Measurements from ENCODE around the gene SNTB2. TPM values are rescaled to one million over a fixed set of nuclear protein-coding genes. Genes with fewer than 3 reads are reported as not detected.

The SNTB2 gene
- polyA plus RNA-seq, 3 donors, result 1.2 to 6.0 (median 5.0) TPM

DNA sequence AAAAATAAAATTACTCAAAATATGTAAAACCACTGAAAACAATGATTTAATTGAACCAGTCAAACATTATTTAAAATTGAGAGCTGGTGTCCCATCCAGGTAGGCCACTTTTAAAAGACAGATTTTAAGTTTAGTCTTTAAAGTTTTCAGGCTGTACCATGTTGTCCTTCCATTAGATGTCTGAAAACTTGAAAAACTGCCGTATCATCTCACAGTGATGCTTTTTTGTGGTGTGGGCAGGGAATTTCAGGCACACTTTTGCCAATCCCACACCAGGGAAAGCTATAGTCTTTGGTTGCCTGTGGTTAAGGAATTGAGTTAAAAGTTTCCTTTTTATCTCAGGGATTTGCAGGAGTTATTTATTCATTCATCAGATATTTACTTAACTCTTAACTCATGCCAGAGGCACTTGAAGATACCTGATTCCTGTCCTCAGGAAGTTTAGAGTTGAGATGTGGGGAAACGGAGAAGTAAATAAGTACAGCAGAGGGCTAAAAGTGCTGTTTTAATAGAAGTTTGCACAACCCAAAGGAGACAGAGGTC lies 3.2 kb downstream of the SNTB2 start:
- intact Hi-C loops (cut with micrococcal nuclease), result no loop called here
- no peaks in the 10 kb centered on the region for H3K9me3 ChIP-seq (replicated peaks in 1 of 2; ENCODE audit: control insufficient read depth in 1 of 2, insufficient read depth in 1 of 2, low read length in 2 of 2)
- Mint-ChIP-seq H3K27me3 (ENCODE audit: low read depth in 3 of 3) (peaks cover 29 to 65% (median 36%) of the 10 kb centered on the region in 3 donors), H3K4me3 (peak overlapping the region in 1 of 2 donors; percentile 92), H3K27ac (no peak overlapping the region), H3K4me1 (peaks cover 34% of the 10 kb centered on the region), H3K36me3 (peaks cover 0 to 5% of the 10 kb centered on the region in 2 donors), H3K9me3 (peaks cover 0 to 8% (median 0%) of the 10 kb centered on the region in 7 donors)
- DNase-seq, result no peak
- H3K4me2 ChIP-seq (replicated peaks; ENCODE audit: extremely low read depth, low read length, poor library complexity, severe bottlenecking), result no peak overlapping the region
- H3K27ac ChIP-seq (ENCODE audit: low read depth in 1 of 2, low read length in 2 of 2), result no peak overlapping the region
- H3K9ac ChIP-seq (ENCODE audit: insufficient read depth, low read length, poor library complexity, severe bottlenecking), result no peak overlapping the region
- peaks cover 28 to 35% of the 10 kb centered on the region in 2 donors for H3K4me1 ChIP-seq (ENCODE audit: control insufficient read depth in 1 of 2, insufficient read depth in 2 of 2, low read length in 2 of 2)
- WGBS (ENCODE audit: insufficient coverage), result 63% methylated on average over 1 of the region's 2 CpGs
- H3K4me3 ChIP-seq (replicated peaks in 1 of 3; ENCODE audit: low read depth in 2 of 3, low read length in 3 of 3), result no peak overlapping the region
- no peaks in the 10 kb centered on the region for H3K36me3 ChIP-seq (replicated peaks in 1 of 2; ENCODE audit: control insufficient read depth in 1 of 2, insufficient read depth in 2 of 2, low read length in 2 of 2)
- no peaks in the 10 kb centered on the region for H3K79me2 ChIP-seq (ENCODE audit: insufficient read depth, low read length)
- peaks cover 27 to 30% of the 10 kb centered on the region in 2 donors for H3K27me3 ChIP-seq (ENCODE audit: control insufficient read depth in 2 of 2, insufficient read depth in 2 of 2, low read length in 2 of 2)
- no peak overlapping the region for H2AFZ ChIP-seq (ENCODE audit: insufficient read depth, low read depth, low read length, poor library complexity, severe bottlenecking)
- H4K20me1 ChIP-seq (ENCODE audit: insufficient read depth, low read length), result peaks cover 49% of the 10 kb centered on the region
- TF ChIP-seq, protein P1, sequence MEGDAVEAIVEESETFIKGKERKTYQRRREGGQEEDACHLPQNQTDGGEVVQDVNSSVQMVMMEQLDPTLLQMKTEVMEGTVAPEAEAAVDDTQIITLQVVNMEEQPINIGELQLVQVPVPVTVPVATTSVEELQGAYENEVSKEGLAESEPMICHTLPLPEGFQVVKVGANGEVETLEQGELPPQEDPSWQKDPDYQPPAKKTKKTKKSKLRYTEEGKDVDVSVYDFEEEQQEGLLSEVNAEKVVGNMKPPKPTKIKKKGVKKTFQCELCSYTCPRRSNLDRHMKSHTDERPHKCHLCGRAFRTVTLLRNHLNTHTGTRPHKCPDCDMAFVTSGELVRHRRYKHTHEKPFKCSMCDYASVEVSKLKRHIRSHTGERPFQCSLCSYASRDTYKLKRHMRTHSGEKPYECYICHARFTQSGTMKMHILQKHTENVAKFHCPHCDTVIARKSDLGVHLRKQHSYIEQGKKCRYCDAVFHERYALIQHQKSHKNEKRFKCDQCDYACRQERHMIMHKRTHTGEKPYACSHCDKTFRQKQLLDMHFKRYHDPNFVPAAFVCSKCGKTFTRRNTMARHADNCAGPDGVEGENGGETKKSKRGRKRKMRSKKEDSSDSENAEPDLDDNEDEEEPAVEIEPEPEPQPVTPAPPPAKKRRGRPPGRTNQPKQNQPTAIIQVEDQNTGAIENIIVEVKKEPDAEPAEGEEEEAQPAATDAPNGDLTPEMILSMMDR (IDR thresholded peaks at IDR 0.05), result no peak

DNA sequence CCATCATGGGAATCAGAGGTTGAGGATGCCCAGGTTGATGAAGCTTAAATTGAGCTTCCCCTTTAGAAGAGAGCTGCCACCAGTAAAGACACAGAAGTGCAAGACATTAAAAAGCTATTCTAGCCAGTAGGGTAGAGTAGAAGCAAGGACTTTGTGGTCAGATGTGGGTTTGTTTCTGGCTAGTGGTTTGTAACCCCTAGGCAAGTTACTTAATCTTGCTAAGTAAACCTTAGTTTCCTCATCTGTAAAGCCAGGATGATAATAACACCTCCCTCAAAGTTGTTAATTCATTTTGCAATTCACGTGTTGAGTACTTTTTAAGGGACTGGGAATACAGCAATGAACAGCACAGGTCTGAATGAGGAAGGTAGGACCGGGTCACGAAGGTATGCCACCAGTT lies 3.6 kb downstream of the SNTB2 start:
- H3K4me1 Mint-ChIP-seq, result peaks cover 34% of the 10 kb centered on the region
- peaks cover 0 to 5% of the 10 kb centered on the region in 2 donors for H3K36me3 Mint-ChIP-seq
- no peaks in the 10 kb centered on the region for H3K9me3 ChIP-seq (replicated peaks in 1 of 2; ENCODE audit: control insufficient read depth in 1 of 2, insufficient read depth in 1 of 2, low read length in 2 of 2)
- H3K4me1 ChIP-seq (ENCODE audit: control insufficient read depth in 1 of 2, insufficient read depth in 2 of 2, low read length in 2 of 2), result peaks cover 28 to 35% of the 10 kb centered on the region in 2 donors
- H3K36me3 ChIP-seq (replicated peaks in 1 of 2; ENCODE audit: control insufficient read depth in 1 of 2, insufficient read depth in 2 of 2, low read length in 2 of 2), result no peaks in the 10 kb centered on the region
- no peak for DNase-seq
- no peaks in the 10 kb centered on the region for H3K79me2 ChIP-seq (ENCODE audit: insufficient read depth, low read length)
- H3K4me2 ChIP-seq (replicated peaks; ENCODE audit: extremely low read depth, low read length, poor library complexity, severe bottlenecking), result no peak overlapping the region
- peaks cover 28 to 63% (median 32%) of the 10 kb centered on the region in 3 donors for H3K27me3 Mint-ChIP-seq (ENCODE audit: low read depth in 3 of 3)
- H3K9me3 Mint-ChIP-seq, result peaks cover 0 to 8% (median 0%) of the 10 kb centered on the region in 7 donors
- H3K27ac Mint-ChIP-seq, result no peak overlapping the region
- H3K4me3 Mint-ChIP-seq, result peak overlapping the region in 1 of 2 donors; percentile 59
- TF ChIP-seq, protein P1 (IDR thresholded peaks at IDR 0.05), result no peak
- intact Hi-C loops (cut with micrococcal nuclease), result no loop called here
- H3K27ac ChIP-seq (ENCODE audit: low read depth in 1 of 2, low read length in 2 of 2), result no peak overlapping the region
- no peak overlapping the region for H2AFZ ChIP-seq (ENCODE audit: insufficient read depth, low read depth, low read length, poor library complexity, severe bottlenecking)
- WGBS (ENCODE audit: insufficient coverage), result 60% methylated on average over 1 of the region's 3 CpGs
- no peak overlapping the region for H3K4me3 ChIP-seq (replicated peaks in 1 of 3; ENCODE audit: low read depth in 2 of 3, low read length in 3 of 3)
- peaks cover 54% of the 10 kb centered on the region for H4K20me1 ChIP-seq (ENCODE audit: insufficient read depth, low read length)
- H3K9ac ChIP-seq (ENCODE audit: insufficient read depth, low read length, poor library complexity, severe bottlenecking), result no peak overlapping the region
- H3K27me3 ChIP-seq (ENCODE audit: control insufficient read depth in 2 of 2, insufficient read depth in 2 of 2, low read length in 2 of 2), result peaks cover 30 to 31% of the 10 kb centered on the region in 2 donors
